CD4-positive, alpha-beta T cell treated with Interleukin-17A for 1 hour (primary cell): ENCODE measurements around the gene SLC39A13.

Source experiments
- DNase-seq: peaks from one replicate; pipeline ENCODE4 v3.0.0-alpha.2; 2020

Gene SLC39A13

GRCh38 chr11:47461876-47462275, 53.5 kb downstream of the SLC39A13 start:
- DNase-seq: no peak

GRCh38 chr11:47464483-47464882, 56.1 kb downstream of the SLC39A13 start:
- DNase-seq: no peak
